ENCODE measurements around the gene PTPRH.

PTPRH gene

GRCh38 chr19:55244004-55244680, 34.8 kb upstream of the PTPRH start:
- DNase-seq (ENCODE audit: low read depth) = no peak

GRCh38 chr19:55242517-55242916, 33.2 kb upstream of the PTPRH start:
- DNase-seq (ENCODE audit: low read depth) = no peak

- no peak for DNase-seq (ENCODE audit: low read depth)
These were observed 32.7 kb upstream of the PTPRH start for GRCh38 chr19:55241935-55242464.

- DNase-seq (ENCODE audit: low read depth) = no peak
These were observed 32.0 kb upstream of the PTPRH start for GRCh38 chr19:55241143-55241934.

GRCh38 chr19:55240713-55241020, 31.4 kb upstream of the PTPRH start:
- no peak for DNase-seq (ENCODE audit: low read depth)

- no peak for DNase-seq (ENCODE audit: low read depth)
These were observed 29.7 kb upstream of the PTPRH start for GRCh38 chr19:55239004-55239403.

GRCh38 chr19:55238030-55238429, 28.7 kb upstream of the PTPRH start:
- DNase-seq (ENCODE audit: low read depth) = no peak

- no peak for DNase-seq (ENCODE audit: low read depth)
These were observed 23.7 kb upstream of the PTPRH start for GRCh38 chr19:55232986-55233385.

GRCh38 chr19:55232286-55232602, 22.9 kb upstream of the PTPRH start:
- no peak for DNase-seq (ENCODE audit: low read depth)

GRCh38 chr19:55231391-55232285, 22.3 kb upstream of the PTPRH start:
- no peak for DNase-seq (ENCODE audit: low read depth)

GRCh38 chr19:55230780-55231179, 21.5 kb upstream of the PTPRH start:
- no peak for DNase-seq (ENCODE audit: low read depth)

GRCh38 chr19:55230329-55230728, 21.0 kb upstream of the PTPRH start:
- DNase-seq (ENCODE audit: low read depth) = no peak

- DNase-seq (ENCODE audit: low read depth) = no peak
These were observed 20.5 kb upstream of the PTPRH start for GRCh38 chr19:55229789-55230182.

GRCh38 chr19:55229145-55229788, 20.0 kb upstream of the PTPRH start:
- DNase-seq (ENCODE audit: low read depth) = no peak

GRCh38 chr19:55228403-55229031, 19.2 kb upstream of the PTPRH start, which contains the start of gene TMEM86B:
Gene TMEM86B (minus strand): TSS chr19:55228763. CDS start chr19:55228741, 22 bp downstream.
- no peak for DNase-seq (ENCODE audit: low read depth)

- no peak for DNase-seq (ENCODE audit: low read depth)
These were observed 18.7 kb upstream of the PTPRH start for GRCh38 chr19:55228015-55228391.

- no peak for DNase-seq (ENCODE audit: low read depth)
These were observed 18.1 kb upstream of the PTPRH start for GRCh38 chr19:55227241-55228014.

GRCh38 chr19:55226788-55227187, 17.5 kb upstream of the PTPRH start:
- DNase-seq (ENCODE audit: low read depth) = no peak

- DNase-seq (ENCODE audit: low read depth) = no peak
These were observed 17.0 kb upstream of the PTPRH start for GRCh38 chr19:55226273-55226672.

GRCh38 chr19:55225415-55225958, 16.2 kb upstream of the PTPRH start:
- no peak for DNase-seq (ENCODE audit: low read depth)
